HG03280 (cell line): ENCODE data around the gene ITGA6.

Experiments
- ATAC-seq: cut with Tn5 transposase; IDR thresholded peaks from one replicate; pipeline ENCODE4 v1.9.1; 2021; ENCODE audit warnings: mild to moderate bottlenecking, moderate library complexity; ENCODE audit not compliant: unreplicated experiment

ITGA6 gene

DNA sequence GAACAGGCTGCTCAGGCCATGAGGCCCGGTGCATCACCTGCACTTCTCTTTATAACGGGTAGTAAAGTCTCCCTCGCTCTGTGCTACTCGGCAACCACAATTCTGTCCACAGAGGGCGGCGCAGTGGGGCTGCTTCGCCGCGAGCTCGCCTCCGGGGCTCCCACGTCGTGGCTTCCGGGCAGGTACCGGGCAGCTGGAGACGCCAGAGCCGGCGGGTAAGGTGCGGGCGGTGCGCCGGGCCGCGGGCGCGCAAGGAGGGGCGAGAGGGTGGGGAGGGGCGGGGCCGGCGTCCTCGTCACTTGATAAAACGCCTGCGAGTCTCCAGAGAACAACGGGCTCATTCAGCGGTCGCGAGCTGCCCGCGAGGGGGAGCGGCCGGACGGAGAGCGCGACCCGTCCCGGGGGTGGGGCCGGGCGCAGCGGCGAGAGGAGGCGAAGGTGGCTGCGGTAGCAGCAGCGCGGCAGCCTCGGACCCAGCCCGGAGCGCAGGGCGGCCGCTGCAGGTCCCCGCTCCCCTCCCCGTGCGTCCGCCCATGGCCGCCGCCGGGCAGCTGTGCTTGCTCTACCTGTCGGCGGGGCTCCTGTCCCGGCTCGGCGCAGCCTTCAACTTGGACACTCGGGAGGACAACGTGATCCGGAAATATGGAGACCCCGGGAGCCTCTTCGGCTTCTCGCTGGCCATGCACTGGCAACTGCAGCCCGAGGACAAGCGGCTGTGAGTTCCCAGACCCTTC is at the start of gene ITGA6:
Gene ITGA6, plus strand, starts transcription at position 331 of the 734 bp plus-strand sequence.
- ATAC-seq: peak; percentile 45

DNA sequence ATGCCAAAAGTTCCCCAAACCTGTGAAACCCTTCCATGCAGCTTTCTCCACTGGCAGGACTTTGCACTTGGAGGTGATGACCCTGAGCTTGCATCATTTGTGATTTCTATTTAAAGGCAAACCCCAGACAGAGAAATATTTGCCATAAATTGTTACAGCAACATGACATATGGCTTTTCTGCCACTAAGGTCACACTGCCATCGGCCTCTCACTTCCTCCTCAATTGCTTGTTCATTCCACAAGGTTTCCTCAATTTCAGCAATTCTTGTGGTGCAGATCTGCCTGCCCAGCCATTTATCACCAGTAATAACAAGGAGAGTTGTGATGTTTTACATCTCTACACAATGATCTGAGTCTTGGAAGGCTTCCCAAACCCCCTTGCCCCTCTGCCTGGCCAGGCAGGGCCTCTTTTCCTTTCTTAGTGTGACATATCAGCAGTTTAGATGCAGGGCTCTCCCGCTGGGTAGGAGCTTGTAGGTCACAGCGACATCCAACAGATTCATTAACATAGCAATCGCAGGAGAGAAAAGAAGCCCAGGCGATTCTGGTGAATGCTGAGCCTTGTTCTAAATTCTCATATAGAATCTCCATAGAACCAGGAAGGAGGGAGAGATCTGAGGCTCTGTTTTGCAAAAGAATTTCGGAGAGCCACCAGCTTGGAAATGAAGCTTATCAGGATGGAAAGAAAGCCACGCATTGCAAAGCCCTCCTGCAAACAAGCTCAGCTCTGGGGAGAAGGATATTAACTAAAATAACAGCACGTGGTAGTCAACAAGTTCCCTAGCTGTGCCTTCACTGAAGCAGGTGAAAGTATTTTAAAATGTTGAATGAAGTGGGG is 46.7 kb upstream of the ITGA6 start:
- ATAC-seq: no peak

DNA sequence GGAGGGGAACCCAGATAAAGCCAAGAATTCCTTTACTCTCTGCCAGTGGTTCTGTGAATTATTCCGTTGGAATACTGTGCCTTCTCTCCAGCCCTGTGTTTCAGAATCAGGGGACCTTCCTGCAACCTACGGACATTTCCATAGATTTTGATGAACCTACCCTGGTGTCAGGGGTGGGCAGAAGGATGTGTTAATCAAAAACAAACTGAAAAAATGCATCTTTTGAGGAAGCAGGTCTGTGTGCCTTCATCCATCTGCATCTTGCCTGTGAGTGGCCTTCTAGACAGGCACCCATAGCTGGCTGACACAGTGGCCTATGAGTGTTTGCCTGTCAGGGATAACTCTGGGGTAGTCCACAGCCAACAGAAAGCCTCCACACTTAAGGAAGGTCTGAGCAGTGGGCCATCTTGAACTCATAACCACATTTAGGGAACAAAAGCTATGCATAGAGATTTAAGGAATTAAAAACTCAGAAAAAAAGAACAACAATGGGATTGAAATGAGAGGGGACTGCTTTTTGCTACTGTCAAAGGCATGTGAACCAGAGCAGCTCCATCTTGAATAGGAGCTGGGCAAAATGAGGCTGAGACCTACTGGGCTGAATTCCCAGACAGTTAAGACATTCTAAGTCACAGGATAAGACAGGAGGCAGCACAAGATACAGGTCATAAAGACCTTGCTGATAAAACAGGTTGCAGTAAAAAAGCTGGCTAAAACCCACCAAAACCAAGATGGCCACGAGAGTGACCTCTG is 45.9 kb upstream of the ITGA6 start:
- ATAC-seq: no peak

DNA sequence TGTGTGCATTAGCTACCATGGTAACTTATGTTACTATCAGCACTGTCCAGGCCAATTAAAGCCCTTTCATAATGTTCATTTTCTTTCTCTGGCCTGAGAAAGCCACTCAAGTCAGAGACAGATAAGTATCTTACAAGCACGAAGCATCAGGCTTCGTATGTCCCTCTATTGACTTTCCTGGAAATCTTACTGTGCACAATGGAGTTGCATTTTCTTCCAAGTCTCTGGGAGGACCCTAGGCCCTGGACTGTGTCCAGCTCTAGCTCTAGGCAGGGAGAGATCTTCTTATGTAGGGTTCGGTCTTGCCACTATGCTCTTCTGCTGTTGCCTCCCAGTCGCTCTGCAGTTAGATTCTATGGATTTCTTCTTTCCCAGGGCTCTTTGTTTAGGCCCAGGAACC is 40.0 kb upstream of the ITGA6 start:
- ATAC-seq: no peak

- no peak for ATAC-seq
These were observed 37.6 kb upstream of the ITGA6 start for GRCh38 chr2:172389685-172390339.

DNA sequence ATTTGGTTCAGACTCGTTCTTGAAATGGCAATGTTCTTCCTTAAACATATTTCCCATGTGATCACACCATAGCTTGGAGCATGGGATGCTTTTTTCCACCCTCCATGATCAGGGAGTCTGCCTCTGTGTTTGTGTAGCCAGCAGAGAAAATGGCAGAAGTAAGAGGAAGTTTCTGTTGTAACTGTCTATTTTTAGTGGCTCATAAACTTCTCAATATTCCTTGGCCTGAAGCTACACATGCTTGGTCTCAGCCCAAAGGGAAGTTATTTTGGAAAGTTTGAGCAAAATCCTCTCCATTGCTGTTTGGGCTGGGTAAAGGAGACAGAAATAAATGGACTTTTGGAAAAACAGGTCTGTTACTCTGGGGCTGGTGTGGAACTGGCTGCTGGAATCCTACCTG is 33.4 kb upstream of the ITGA6 start:
- no peak for ATAC-seq

- no peak for ATAC-seq
These were observed 31.9 kb upstream of the ITGA6 start for GRCh38 chr2:172395503-172395902.

DNA sequence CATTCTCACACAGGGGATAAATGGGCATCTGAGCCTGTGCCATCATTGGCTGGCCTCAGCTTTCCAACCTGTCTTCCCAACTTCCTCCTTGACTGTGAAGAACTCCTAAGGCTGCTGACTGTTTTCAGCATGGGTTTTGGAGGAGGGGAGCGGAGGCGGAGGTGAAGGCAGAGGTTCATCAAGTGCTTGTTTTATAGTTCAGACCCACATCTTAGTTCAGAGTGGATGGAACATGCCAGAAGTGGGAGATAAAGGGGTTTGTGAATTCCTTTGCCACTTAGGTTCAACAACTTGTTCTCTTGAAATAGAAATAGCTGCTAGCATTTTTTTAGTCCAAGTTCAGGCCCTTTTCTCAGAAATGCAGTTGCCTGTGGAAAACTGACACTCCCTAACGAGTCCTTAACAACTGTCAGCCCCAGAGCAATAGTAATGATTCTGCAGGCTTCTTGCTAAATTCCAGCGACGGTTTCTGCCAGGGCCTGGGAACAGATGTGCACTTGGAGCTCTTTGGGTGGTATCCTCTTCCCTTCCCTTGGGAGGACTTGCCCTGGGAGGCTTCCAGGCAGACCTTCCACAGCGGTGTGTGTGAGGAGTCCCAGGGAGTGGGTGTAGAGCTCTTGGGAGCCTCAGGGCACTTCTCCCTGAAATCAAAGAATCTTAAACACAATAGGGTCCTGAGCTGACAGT is 30.1 kb upstream of the ITGA6 start:
- no peak for ATAC-seq

- ATAC-seq: no peak
These were observed 28.9 kb upstream of the ITGA6 start for GRCh38 chr2:172398440-172398839.

DNA sequence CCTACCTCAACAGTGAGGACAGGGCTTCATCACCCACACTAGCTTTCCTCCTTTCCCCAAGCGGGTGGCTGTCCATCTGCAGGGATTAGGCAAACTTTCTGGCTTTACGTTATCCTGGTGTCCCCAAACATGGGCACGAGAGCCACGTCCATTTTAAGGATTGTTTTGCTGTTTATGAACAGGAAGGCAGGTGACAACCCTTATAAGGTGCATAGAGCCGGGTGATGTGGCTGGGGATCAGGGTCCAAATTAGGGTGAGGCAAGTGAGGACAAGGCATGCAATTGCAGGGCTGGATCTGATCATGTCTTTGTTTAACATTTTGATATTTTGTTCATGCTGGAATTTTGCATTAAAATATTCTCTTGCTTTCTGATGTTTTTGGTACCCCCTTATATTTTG is 27.6 kb upstream of the ITGA6 start:
- no peak for ATAC-seq

DNA sequence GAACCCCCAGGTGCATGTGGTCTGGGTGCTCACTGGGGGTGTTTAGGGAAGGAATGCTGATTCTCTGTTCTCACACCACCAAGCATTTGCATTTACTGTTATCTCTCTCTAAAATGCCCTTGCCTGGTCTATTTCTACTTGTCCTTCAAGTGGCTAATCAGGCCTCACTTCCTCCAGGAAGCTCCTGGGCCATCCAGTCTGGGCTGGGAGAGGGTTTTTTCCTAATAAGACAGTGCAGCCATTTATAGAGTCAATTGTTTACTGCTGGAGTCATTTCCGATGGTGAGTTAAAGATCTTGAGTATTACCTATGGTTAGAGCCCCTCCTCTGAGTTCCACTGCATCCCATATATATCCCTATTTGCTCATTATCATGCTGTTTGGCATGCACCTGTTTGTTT is 25.2 kb upstream of the ITGA6 start:
- no peak for ATAC-seq

GRCh38 chr2:172403402-172403801 is 24.0 kb upstream of the ITGA6 start:
- no peak for ATAC-seq

- ATAC-seq: no peak
These were observed 23.4 kb upstream of the ITGA6 start for GRCh38 chr2:172403881-172404468.

DNA sequence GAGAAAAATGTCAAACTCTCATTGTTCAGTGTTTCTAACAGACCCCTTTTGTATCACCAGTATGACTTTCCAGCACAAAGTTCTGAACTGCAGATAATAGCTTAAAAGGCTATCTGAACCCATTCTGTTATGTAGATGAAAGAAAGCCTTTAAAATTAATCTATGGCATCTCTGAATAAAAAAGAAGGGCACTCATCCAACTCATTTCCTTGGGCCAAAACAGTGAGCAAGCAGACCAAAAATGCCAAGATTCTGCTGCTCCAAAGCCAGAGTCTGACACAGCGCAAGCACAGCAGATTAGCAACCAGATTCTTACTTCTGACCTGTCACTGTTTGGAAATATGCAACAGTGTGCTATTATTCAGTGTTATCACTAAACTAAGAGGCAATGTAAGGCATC is 22.6 kb upstream of the ITGA6 start:
- no peak for ATAC-seq

- ATAC-seq: no peak
These were observed 21.7 kb upstream of the ITGA6 start for GRCh38 chr2:172405673-172406072.

GRCh38 chr2:172408143-172408766 is 19.1 kb upstream of the ITGA6 start:
- no peak for ATAC-seq

DNA sequence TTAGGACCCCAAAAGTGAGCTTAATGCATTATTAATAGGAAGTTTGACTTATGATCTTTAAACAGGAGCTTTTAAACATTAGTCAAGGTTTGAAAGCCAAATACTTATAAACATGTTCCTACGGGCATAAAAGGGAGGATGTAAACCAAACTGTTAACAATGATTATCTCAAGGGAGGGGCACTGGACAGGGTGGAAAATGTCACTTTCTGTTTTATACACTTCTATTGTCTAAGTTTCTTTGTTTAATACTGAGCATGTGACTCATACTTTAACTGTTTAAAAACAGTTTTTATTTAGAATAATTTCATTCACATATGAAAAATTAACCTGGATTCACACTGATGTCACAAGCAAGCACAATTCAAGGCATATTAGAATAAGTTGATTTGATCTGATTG is 18.3 kb upstream of the ITGA6 start:
- ATAC-seq: no peak

- ATAC-seq: no peak
These were observed 14.3 kb upstream of the ITGA6 start for GRCh38 chr2:172412984-172413492.

DNA sequence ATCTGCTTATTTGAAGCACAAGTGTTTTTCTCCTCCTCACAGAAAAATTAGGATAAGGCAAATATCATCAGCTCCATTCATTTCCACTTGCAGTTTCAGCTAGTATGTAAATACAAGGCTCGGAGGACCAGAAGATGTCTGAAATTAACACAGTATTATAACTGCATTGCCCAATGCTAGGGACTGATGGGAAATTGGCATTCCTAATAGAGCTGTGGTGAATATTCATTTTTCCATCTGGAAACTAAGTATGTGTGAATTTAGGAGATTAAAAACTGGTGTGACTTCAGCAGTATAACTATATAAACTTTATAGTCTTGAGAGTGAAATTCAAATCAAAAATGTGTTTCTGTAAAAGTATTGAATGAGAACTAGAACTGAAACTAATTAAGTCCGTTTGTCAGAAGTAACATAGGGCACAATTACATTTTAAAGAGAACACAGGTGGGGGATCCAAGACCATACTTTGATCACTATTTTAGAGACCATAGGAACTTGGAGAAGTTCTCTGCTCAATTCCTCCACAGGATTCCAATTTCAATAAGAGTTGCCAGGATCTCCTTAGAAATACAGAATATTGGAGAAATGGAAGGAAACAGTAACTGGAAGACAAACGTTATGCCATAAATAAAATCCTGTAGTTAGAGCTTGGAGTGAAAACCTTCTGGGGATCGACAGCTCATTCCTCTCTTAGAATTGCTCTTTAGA is 12.1 kb upstream of the ITGA6 start:
- no peak for ATAC-seq
